NK-92 (cell line): ENCODE data around the gene RPL18A.

Source experiments
- DNase-seq: peaks from one replicate; lab custom pipeline; 2025; ENCODE audit not compliant: unreplicated experiment; lab: John Stamatoyannopoulos, UW

Gene RPL18A

GRCh38 chr19:17908244-17908643 is 48.5 kb downstream of the RPL18A start:
- no peak for DNase-seq

GRCh38 chr19:17909003-17909732 is 49.5 kb downstream of the RPL18A start:
- DNase-seq = no peak

- no peak for DNase-seq
Observed at GRCh38 chr19:17910791-17911360, 51.2 kb downstream of the RPL18A start.
